Psoas muscle (tissue), 8 donors: Measurements from ENCODE around the gene VPS39. TPM values are rescaled to one million over a fixed set of nuclear protein-coding genes. Genes with fewer than 3 reads are reported as not detected.
A peak's percentile ranks its signal among the peaks of the same experiment; 100 is the strongest.

Experiments used
- ATAC-seq, 4 donors: fragments of 200-7000 bp; cut with Tn5 transposase; one replicate each; pipeline ENCODE4 v1.9.1; 2020; ENCODE audit warnings: moderate library complexity in 3 of 4, mild to moderate bottlenecking in 2 of 4
- DNase-seq, 2 donors: peaks; one replicate each; pipeline ENCODE4 v3.0.0-alpha.2; 2020
- H3K27ac ChIP-seq: fragments of 200-600 bp; one replicate; pipeline ENCODE4 v1.8.0; 2022
- H3K27me3 ChIP-seq, 3 donors: fragments of 200-600 bp in 1 of 3; one replicate each; pipeline versions ENCODE4 v1.6.1 to v1.8.0; 2013 to 2022; ENCODE audit warnings: low read length in 2 of 3, mild to moderate bottlenecking in 2 of 3, moderate library complexity in 1 of 3; ENCODE audit not compliant: insufficient read depth in 3 of 3
- H3K36me3 ChIP-seq, 2 donors: fragments of 200-600 bp in 1 of 2; one replicate each; pipeline versions ENCODE4 v1.6.1 to v1.8.0; 2013 to 2022; ENCODE audit warnings: low read depth in 1 of 2, mild to moderate bottlenecking in 1 of 2, moderate library complexity in 1 of 2; ENCODE audit not compliant: insufficient read depth in 1 of 2
- H3K4me1 ChIP-seq: fragments of 200-600 bp; one replicate; pipeline ENCODE4 v1.8.0; 2022
- H3K4me3 ChIP-seq: fragments of 200-600 bp; one replicate; pipeline ENCODE4 v1.8.0; 2022; ENCODE audit warnings: mild to moderate bottlenecking
- H3K9me3 ChIP-seq: fragments of 200-600 bp; one replicate; pipeline ENCODE4 v1.8.0; 2022
- WGBS, 3 donors: extraction: QIAGEN DNeasy Blood & Tissue Kit; methylation state at CpG; one replicate each; pipeline versions ENCODE4 v1.1.6 to v1.1.7; 2013; 5-methylcytosine and 5-hydroxymethylcytosine counted together
- intact Hi-C, 2 donors: fragments of 100-400 bp; cut with DNase I; formaldehyde crosslinking; loops; one replicate each; pipeline versions ENCODE4 v1.11.0 to v1.14.2; 2022
- polyA plus RNA-seq, 3 donors: library from polyadenylated mRNA; stranded (reverse); fragments of 200-250 nt; gene quantifications; one replicate each; pipeline ENCODE4 v1.2.3, GENCODE V29; 2013
- total RNA-seq, 4 donors: library from RNA; stranded (reverse); fragmentation: NEBNext Ultra II Directional in 2 of 4; extraction: Animal tissue kit (Norgen Biotek cat#: 25700) in 2 of 4; gene quantifications; one replicate each; pipeline versions ENCODE4 v1.2.1 to v1.2.4, GENCODE V29; 2021 to 2023
- TF ChIP-seq, protein P1 (sequence below): fragments of 200-600 bp; IDR thresholded peaks from one replicate; pipeline ENCODE4 v1.8.0; 2022; ENCODE audit warnings: antibody characterized with exemption
- donor health status: healthy with polysubstance abuse.
- donor health status: DM: no; HTN: no; CAD: no; lungs with moderate emphysema.
- donor health status: Bipolar disorder and iron deficiency.
- donor health status: healthy.
- donor health status: DM: yes; HTN: yes; CAD: no.
- donor health status: DM: no; HTN: no; CAD: no.
- donor health status: DM: no; HTN: no; CAD: no.
- donor health status: DM: yes; HTN: yes; CAD: no.

The VPS39 gene
- total and polyA plus RNA-seq, 7 donors = 15.2 to 47.8 (median 43.3) TPM

DNA sequence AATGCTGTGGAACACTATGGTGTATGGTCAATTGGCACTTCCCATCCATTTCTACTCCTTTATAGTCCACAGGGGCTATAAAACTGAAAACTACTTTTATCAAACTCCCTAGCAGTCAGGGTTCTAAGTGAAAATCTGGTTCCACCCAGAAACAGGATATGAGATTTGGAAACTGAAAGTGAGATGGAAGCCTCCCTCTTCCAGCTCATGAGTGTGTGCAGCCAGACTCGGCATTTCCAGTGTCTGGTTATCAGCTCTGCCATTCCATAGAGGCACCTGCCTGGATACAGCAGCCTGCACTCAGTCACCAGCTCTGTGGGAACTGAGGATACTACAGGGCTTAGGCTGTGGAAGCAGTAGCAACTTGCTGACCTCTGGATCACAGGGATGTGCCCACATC, 37.0 kb downstream of the VPS39 start:
- Histone ChIP-seq H3K9me3 (no peaks in the 10 kb centered on the region), H3K27me3 (no peaks in the 10 kb centered on the region), H3K36me3 (peaks cover 6 to 99% of the 10 kb centered on the region in 2 donors), H3K4me1 (no peaks in the 10 kb centered on the region), H3K27ac (no peak overlapping the region), H3K4me3 (no peak overlapping the region)
- ATAC-seq (peak in 1 of 4 donors; percentile 27), DNase-seq (no peak)
- intact Hi-C loops = no loop called here
- TF ChIP-seq, protein P1, sequence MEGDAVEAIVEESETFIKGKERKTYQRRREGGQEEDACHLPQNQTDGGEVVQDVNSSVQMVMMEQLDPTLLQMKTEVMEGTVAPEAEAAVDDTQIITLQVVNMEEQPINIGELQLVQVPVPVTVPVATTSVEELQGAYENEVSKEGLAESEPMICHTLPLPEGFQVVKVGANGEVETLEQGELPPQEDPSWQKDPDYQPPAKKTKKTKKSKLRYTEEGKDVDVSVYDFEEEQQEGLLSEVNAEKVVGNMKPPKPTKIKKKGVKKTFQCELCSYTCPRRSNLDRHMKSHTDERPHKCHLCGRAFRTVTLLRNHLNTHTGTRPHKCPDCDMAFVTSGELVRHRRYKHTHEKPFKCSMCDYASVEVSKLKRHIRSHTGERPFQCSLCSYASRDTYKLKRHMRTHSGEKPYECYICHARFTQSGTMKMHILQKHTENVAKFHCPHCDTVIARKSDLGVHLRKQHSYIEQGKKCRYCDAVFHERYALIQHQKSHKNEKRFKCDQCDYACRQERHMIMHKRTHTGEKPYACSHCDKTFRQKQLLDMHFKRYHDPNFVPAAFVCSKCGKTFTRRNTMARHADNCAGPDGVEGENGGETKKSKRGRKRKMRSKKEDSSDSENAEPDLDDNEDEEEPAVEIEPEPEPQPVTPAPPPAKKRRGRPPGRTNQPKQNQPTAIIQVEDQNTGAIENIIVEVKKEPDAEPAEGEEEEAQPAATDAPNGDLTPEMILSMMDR = no peak
- WGBS, 3 donors = 58 to 77% (median 69%) methylated on average over 1 of the region's 1 CpG

DNA sequence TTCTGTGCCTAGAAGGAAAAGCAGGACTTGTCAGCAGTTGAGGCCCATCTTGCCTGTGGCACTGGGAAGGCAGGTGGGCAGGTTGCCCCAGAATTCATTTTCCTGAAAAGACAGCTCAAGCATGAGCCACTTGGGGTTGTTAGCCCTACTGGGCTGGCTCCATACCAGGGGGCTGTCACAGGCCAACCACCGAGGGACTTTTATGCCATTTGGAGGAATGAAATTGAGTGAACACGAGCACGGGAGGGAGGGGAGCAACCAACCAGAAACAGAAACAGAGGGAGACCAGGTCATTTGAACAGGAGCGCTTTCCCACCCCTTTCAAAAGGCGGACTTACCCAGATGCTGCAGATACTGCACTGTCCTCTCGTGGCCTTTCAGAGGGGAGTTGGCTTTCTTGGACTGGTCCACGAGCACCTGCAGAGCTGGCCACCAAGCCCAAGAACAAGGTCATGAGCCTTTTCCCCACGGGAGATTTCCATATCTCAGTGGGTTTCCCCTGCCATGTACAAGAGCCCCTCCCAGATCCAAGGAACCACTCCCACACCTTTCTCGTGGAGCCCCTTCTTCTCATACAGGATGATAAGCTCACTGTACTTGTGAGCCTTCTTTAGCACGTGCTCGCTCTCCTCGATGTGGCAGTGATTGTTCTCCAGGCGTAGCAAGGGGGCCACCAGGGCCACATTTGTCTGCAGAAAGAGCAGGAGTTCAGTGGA, 41.7 kb downstream of the VPS39 start:
- ATAC-seq = no peak
- TF ChIP-seq, protein P1 = no peak
- Histone ChIP-seq H3K36me3 (peaks cover 7 to 99% of the 10 kb centered on the region in 2 donors), H3K9me3 (no peaks in the 10 kb centered on the region), H3K27me3 (no peaks in the 10 kb centered on the region), H3K27ac (no peak overlapping the region), H3K4me1 (no peaks in the 10 kb centered on the region), H3K4me3 (no peak overlapping the region)
- no peak for DNase-seq
- 90 to 92% (median 91%) methylated on average over 13 of the region's 13 CpGs for WGBS, 3 donors
- intact Hi-C loops = no loop called here

DNA sequence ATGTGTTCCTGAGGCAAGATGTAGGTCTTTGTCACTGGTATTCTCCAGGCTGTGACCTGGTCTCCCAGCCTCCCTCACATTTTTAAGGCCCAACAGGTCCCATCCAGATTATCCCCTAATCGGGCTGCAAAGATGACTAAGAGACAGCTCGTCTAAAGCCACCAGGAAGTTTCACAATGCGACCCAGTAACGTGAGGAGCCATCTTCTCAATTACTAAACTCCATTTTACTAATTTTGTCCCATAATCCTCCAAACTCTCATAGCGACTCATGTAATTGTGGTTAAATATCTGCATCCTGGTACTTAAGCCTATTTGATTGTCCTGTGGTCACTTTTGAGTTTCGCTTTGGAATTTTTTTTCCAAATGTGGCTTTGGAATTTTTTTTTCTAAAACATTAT, 43.0 kb downstream of the VPS39 start:
- WGBS, 3 donors = 92 to 95% (median 94%) methylated on average over 6 of the region's 6 CpGs
- DNase-seq = no peak
- H3K36me3 ChIP-seq = peaks cover 7 to 99% of the 10 kb centered on the region in 2 donors
- H3K27me3 ChIP-seq = no peaks in the 10 kb centered on the region
- no peak overlapping the region for H3K4me3 ChIP-seq
- H3K27ac ChIP-seq = no peak overlapping the region
- ATAC-seq = peak in 1 of 4 donors; percentile 26
- no peaks in the 10 kb centered on the region for H3K4me1 ChIP-seq
- H3K9me3 ChIP-seq = no peaks in the 10 kb centered on the region
- TF ChIP-seq, protein P1 = no peak
- intact Hi-C loops = no loop called here

DNA sequence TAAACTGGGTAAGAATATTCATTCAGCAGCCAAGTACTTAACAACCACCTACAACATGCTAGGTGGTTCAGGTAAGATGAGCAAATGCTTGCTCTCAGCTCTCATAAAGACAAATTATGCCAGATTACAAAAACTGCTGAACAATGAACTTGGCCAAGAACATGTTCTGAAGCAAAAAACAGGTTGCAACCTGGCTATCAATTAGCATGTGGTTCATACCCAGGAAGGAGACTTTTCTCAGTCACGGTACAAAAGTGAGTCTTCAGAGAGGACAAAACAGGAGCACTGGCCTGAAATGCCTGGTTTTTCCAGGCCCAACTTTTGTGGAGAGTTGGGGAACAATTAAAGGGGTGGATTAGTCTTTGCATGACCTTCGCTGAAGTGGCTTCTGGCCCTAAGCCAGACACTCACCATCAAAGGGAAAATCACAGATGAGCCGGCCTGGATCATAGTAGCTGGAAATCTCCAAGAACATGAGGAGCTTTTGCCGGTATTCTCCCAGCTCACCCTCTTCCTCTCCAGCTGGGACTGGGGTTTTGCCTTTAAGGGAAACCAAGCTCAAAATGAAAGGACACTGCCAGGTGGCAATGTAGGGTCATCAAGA, 44.1 kb downstream of the VPS39 start:
- intact Hi-C loops = no loop called here
- no peak for DNase-seq

More for the DNA sequence above, 44.1 kb downstream of the VPS39 start:
- Histone ChIP-seq H3K4me1 (peaks cover 4% of the 10 kb centered on the region), H3K27ac (no peak overlapping the region), H3K27me3 (no peaks in the 10 kb centered on the region), H3K36me3 (peaks cover 5 to 99% of the 10 kb centered on the region in 2 donors), H3K9me3 (no peaks in the 10 kb centered on the region), H3K4me3 (no peak overlapping the region)
- no peak for ATAC-seq
- TF ChIP-seq, protein P1 = no peak
- 73 to 80% (median 75%) methylated on average over 4 of the region's 4 CpGs for WGBS, 3 donors
